OCI-LY7 (cell line): ENCODE results near the gene TMEM178B. TPM values are rescaled to one million over a fixed set of nuclear protein-coding genes. Genes with fewer than 3 reads are reported as not detected.

Experiments used
- BruUV-seq: library from RNA; stranded (reverse); fragments of 400-500 nt; replicated peaks from 2 replicates; lab custom pipeline; 2021; lab: Mats Ljungman, UMichigan
- CTCF ChIA-PET: fragments of 300-600 bp; sonication (Branson Sonifier 250); formaldehyde crosslinking; loops from one replicate; lab custom pipeline; 2022; ENCODE audit warnings: antibody characterized with exemption; ENCODE audit not compliant: unreplicated experiment; lab: Charles Lee
- POLR2A ChIA-PET: fragments of 300-600 bp; sonication (Branson Sonifier 250); formaldehyde crosslinking; loops from one replicate; lab custom pipeline; 2022; ENCODE audit warnings: antibody characterized with exemption; lab: Charles Lee
- DNase-seq: peaks from one replicate; pipeline ENCODE4 v3.0.0-alpha.2; 2015; ENCODE audit warnings: low spot score
- H2AFZ ChIP-seq: fragments of 200-600 bp; sonication (generic), shearing (Covaris generic); 2 replicates; pipeline ENCODE4 v1.6.1; 2014; ENCODE audit warnings: mild to moderate bottlenecking, antibody characterized with exemption, low read length, moderate library complexity
- H3K27ac ChIP-seq: fragments of 200-600 bp; sonication (generic); 2 replicates; pipeline ENCODE4 v1.5.1; 2014; ENCODE audit warnings: mixed run types, low read depth, mild to moderate bottlenecking, moderate library complexity, low read length, inconsistent platforms; ENCODE audit not compliant: poor library complexity, severe bottlenecking
- H3K36me3 ChIP-seq: fragments of 200-600 bp; sonication (generic); 2 replicates; pipeline ENCODE4 v1.6.1; 2014; ENCODE audit warnings: mild to moderate bottlenecking, antibody characterized with exemption, low read length, moderate library complexity, mixed read lengths; ENCODE audit not compliant: insufficient read depth
- H3K4me1 ChIP-seq: fragments of 200-600 bp; sonication (generic); 2 replicates; pipeline ENCODE4 v1.5.1; 2014; ENCODE audit warnings: mild to moderate bottlenecking, low read length; ENCODE audit not compliant: insufficient read depth, poor library complexity, severe bottlenecking
- H3K4me2 ChIP-seq: fragments of 200-600 bp; sonication (generic); 2 replicates; pipeline ENCODE4 v1.6.1; 2014; ENCODE audit warnings: mild to moderate bottlenecking, low read length
- H3K4me3 ChIP-seq: fragments of 200-600 bp; sonication (generic); 2 replicates; pipeline ENCODE4 v1.5.1; 2014; ENCODE audit warnings: mild to moderate bottlenecking, low read depth, low read length; ENCODE audit not compliant: poor library complexity, severe bottlenecking
- H3K79me2 ChIP-seq: fragments of 200-600 bp; sonication (generic); 2 replicates; pipeline ENCODE4 v1.6.1; 2016; ENCODE audit warnings: low read depth, mild to moderate bottlenecking, low read length, moderate library complexity, mixed read lengths; ENCODE audit not compliant: insufficient read depth
- H3K9me2 ChIP-seq: fragments of 200-600 bp; sonication (generic); 2 replicates; pipeline ENCODE4 v1.6.1; 2016; ENCODE audit warnings: mild to moderate bottlenecking, low read length, mixed read lengths; ENCODE audit not compliant: insufficient read depth
- H3K9me3 ChIP-seq: fragments of 200-600 bp; sonication (generic); 2 replicates; pipeline ENCODE4 v1.6.1; 2014; ENCODE audit warnings: mild to moderate bottlenecking, mixed run types, low read length, mixed read lengths
- H4K20me1 ChIP-seq: fragments of 200-600 bp; sonication (generic); 2 replicates; pipeline ENCODE4 v1.6.1; 2014; ENCODE audit warnings: mild to moderate bottlenecking, antibody characterized with exemption, low read length, moderate library complexity, mixed read lengths; ENCODE audit not compliant: insufficient read depth
- EZH2phosphoT487 ChIP-seq: fragments of 200-600 bp; sonication (generic); IDR thresholded peaks from 2 replicates; pipeline ENCODE4 v1.6.1; 2018; ENCODE audit warnings: low read depth, borderline replicate concordance, mild to moderate bottlenecking, mixed run types, antibody characterized with exemption, low read length, moderate library complexity, mixed read lengths
- intact Hi-C: fragments of 100-400 bp; cut with micrococcal nuclease; formaldehyde crosslinking; loops from one replicate; pipeline ENCODE4 v1.10.0; 2022; ENCODE audit not compliant: unreplicated experiment
- total RNA-seq, 2 experiments: library from RNA; depleted of rRNA in 1 of 2; stranded (reverse); fragments of >200 nt in 1 of 2; shearing (Covaris generic) in 1 of 2; gene quantifications; 2 replicates each; pipeline ENCODE4 v1.2.3, GENCODE V29; 2014 to 2022
- TF ChIP-seq, protein P1 (sequence below): fragments of 200-600 bp; sonication (generic); conservative IDR thresholded peaks from 2 replicates; pipeline ENCODE4 v1.5.1; 2014; ENCODE audit warnings: mild to moderate bottlenecking, antibody characterized with exemption, low read length, moderate library complexity, mixed read lengths

TMEM178B gene
- total RNA-seq, 2 experiments from 2014 or later = not detected

DNA sequence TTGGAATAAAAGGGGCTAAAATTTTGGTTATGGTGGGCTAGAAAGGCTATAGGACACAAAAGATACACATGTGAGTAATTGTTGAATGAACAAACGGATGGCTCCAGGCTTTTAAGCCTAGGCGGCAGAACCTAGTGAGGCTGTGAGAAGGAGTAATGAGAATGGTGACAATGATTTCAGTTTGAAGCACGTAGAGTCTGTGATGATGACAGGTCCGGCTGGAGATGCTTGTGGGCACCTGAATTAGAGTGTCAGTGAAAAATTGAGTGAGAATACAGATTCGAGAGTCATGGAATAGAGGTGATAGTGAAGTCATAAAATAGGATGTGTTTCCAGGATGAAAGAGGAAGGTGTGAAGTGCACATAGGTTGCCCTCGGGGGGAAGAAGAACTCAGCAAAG lies 170.6 kb downstream of the TMEM178B start:
- H3K9me2 ChIP-seq = no peaks in the 10 kb centered on the region
- POLR2A ChIA-PET = no interaction called here
- H3K4me1 ChIP-seq = no peaks in the 10 kb centered on the region
- no peaks in the 10 kb centered on the region for H4K20me1 ChIP-seq
- intact Hi-C loops = no loop called here
- CTCF ChIA-PET = no interaction called here
- H3K27ac ChIP-seq = no peak overlapping the region
- no peak overlapping the region for H3K4me2 ChIP-seq
- no peak for TF ChIP-seq EZH2phosphoT487
- TF ChIP-seq, protein P1, sequence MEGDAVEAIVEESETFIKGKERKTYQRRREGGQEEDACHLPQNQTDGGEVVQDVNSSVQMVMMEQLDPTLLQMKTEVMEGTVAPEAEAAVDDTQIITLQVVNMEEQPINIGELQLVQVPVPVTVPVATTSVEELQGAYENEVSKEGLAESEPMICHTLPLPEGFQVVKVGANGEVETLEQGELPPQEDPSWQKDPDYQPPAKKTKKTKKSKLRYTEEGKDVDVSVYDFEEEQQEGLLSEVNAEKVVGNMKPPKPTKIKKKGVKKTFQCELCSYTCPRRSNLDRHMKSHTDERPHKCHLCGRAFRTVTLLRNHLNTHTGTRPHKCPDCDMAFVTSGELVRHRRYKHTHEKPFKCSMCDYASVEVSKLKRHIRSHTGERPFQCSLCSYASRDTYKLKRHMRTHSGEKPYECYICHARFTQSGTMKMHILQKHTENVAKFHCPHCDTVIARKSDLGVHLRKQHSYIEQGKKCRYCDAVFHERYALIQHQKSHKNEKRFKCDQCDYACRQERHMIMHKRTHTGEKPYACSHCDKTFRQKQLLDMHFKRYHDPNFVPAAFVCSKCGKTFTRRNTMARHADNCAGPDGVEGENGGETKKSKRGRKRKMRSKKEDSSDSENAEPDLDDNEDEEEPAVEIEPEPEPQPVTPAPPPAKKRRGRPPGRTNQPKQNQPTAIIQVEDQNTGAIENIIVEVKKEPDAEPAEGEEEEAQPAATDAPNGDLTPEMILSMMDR = no peak
- H3K4me3 ChIP-seq = no peak overlapping the region
- H2AFZ ChIP-seq = no peak overlapping the region
- no TSS peak for BruUV-seq
- no peaks in the 10 kb centered on the region for H3K9me3 ChIP-seq
- no peaks in the 10 kb centered on the region for H3K79me2 ChIP-seq
- no peak for DNase-seq
- H3K36me3 ChIP-seq = no peaks in the 10 kb centered on the region

DNA sequence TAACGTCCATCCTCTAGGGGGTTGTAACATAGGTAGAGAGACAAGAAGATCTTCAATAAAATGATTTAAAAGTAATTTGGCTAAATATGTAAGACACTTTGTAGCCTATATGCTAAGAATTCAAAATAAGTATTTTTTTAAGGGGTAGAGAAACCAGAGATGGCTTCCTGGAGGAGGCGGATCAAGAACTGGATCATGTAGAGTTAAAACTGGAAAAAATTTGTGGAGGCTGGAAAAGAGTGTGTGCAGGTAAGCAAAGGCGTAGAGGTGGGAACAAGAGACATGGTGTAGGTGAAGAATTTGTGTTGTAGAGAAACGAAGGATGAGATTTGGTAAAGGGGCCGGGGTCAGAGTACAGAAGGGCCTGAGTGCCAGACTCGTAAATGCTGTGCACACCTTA lies 172.6 kb downstream of the TMEM178B start:
- H3K4me2 ChIP-seq = no peak overlapping the region
- no peaks in the 10 kb centered on the region for H3K79me2 ChIP-seq
- POLR2A ChIA-PET = no interaction called here
- TF ChIP-seq EZH2phosphoT487 = no peak
- TF ChIP-seq, protein P1 = no peak
- no peak for DNase-seq
- no peaks in the 10 kb centered on the region for H4K20me1 ChIP-seq
- no peaks in the 10 kb centered on the region for H3K9me3 ChIP-seq
- H3K9me2 ChIP-seq = no peaks in the 10 kb centered on the region
- no peaks in the 10 kb centered on the region for H3K36me3 ChIP-seq
- H3K4me1 ChIP-seq = no peaks in the 10 kb centered on the region
- no peak overlapping the region for H3K4me3 ChIP-seq
- no peak overlapping the region for H3K27ac ChIP-seq
- CTCF ChIA-PET = no interaction called here
- intact Hi-C loops = no loop called here
- no peak overlapping the region for H2AFZ ChIP-seq
- BruUV-seq = no TSS peak

DNA sequence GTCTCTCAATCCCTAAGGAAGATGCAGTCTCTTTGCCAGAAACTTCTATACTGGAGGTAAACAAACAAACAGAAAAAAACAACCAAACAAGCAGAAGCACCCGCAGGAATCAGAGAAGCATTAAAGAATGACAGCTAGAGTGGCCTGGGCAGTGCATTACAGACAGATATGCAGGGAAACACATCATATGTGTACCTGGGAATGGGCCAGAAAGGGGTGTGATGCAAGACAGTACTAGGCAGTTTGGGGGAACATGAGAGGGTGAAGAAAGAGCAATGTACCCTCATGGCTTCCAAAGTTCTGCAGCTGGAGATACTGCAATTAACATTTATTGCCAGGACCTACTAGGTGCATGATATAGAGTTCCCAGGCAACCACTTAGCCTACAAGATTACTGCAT lies 177.3 kb downstream of the TMEM178B start:
- H3K4me1 ChIP-seq = no peaks in the 10 kb centered on the region
- H3K4me3 ChIP-seq = no peak overlapping the region
- no peak overlapping the region for H3K4me2 ChIP-seq
- POLR2A ChIA-PET = no interaction called here
- no peaks in the 10 kb centered on the region for H3K9me3 ChIP-seq
- CTCF ChIA-PET = no interaction called here
- no peaks in the 10 kb centered on the region for H3K79me2 ChIP-seq
- no TSS peak for BruUV-seq
- no peak overlapping the region for H3K27ac ChIP-seq
- H3K36me3 ChIP-seq = no peaks in the 10 kb centered on the region
- H3K9me2 ChIP-seq = no peaks in the 10 kb centered on the region
- no peaks in the 10 kb centered on the region for H4K20me1 ChIP-seq
- TF ChIP-seq, protein P1 = no peak
- no peak for TF ChIP-seq EZH2phosphoT487
- H2AFZ ChIP-seq = no peak overlapping the region
- intact Hi-C loops = no loop called here
- no peak for DNase-seq
